ENCODE results near the gene SLC1A2.

The SLC1A2 gene

GRCh38 chr11:35248558-35249323 is 170.6 kb downstream of the SLC1A2 start:
- no peak for TF ChIP-seq CTCF (IDR thresholded peaks at IDR 0.05; ENCODE audit: insufficient read depth, low read length, poor library complexity, severe bottlenecking)
- DNase-seq (ENCODE audit: extremely low read depth, insufficient read length): no peak
- no peaks in the 10 kb centered on the region for H3K27me3 ChIP-seq (replicated peaks; ENCODE audit: control insufficient read depth, insufficient read depth, low read length)
- no peak overlapping the region for H3K4me3 ChIP-seq (replicated peaks; ENCODE audit: low read depth, low read length)
- no peaks in the 10 kb centered on the region for H3K36me3 ChIP-seq (ENCODE audit: control insufficient read depth, insufficient read depth, low read length)

- DNase-seq (ENCODE audit: extremely low read depth, insufficient read length): no peak
- no peak for TF ChIP-seq CTCF (IDR thresholded peaks at IDR 0.05; ENCODE audit: insufficient read depth, low read length, poor library complexity, severe bottlenecking)
- H3K27me3 ChIP-seq (replicated peaks; ENCODE audit: control insufficient read depth, insufficient read depth, low read length): no peaks in the 10 kb centered on the region
- H3K36me3 ChIP-seq (ENCODE audit: control insufficient read depth, insufficient read depth, low read length): no peaks in the 10 kb centered on the region
- H3K4me3 ChIP-seq (replicated peaks; ENCODE audit: low read depth, low read length): no peak overlapping the region
Measured at GRCh38 chr11:35247863-35248262, 171.5 kb downstream of the SLC1A2 start.

GRCh38 chr11:35247428-35247827 is 171.9 kb downstream of the SLC1A2 start:
- Histone ChIP-seq H3K4me3 (replicated peaks; ENCODE audit: low read depth, low read length) (no peak overlapping the region), H3K27me3 (replicated peaks; ENCODE audit: control insufficient read depth, insufficient read depth, low read length) (no peaks in the 10 kb centered on the region), H3K36me3 (ENCODE audit: control insufficient read depth, insufficient read depth, low read length) (no peaks in the 10 kb centered on the region)
- no peak for TF ChIP-seq CTCF (IDR thresholded peaks at IDR 0.05; ENCODE audit: insufficient read depth, low read length, poor library complexity, severe bottlenecking)
- DNase-seq (ENCODE audit: extremely low read depth, insufficient read length): no peak

GRCh38 chr11:35246745-35247144 is 172.6 kb downstream of the SLC1A2 start:
- Histone ChIP-seq H3K4me3 (replicated peaks; ENCODE audit: low read depth, low read length) (no peak overlapping the region), H3K27me3 (replicated peaks; ENCODE audit: control insufficient read depth, insufficient read depth, low read length) (no peaks in the 10 kb centered on the region), H3K36me3 (ENCODE audit: control insufficient read depth, insufficient read depth, low read length) (no peaks in the 10 kb centered on the region)
- DNase-seq (ENCODE audit: extremely low read depth, insufficient read length): no peak
- no peak for TF ChIP-seq CTCF (IDR thresholded peaks at IDR 0.05; ENCODE audit: insufficient read depth, low read length, poor library complexity, severe bottlenecking)

- H3K27me3 ChIP-seq (replicated peaks; ENCODE audit: control insufficient read depth, insufficient read depth, low read length): no peaks in the 10 kb centered on the region
- no peak for TF ChIP-seq CTCF (IDR thresholded peaks at IDR 0.05; ENCODE audit: insufficient read depth, low read length, poor library complexity, severe bottlenecking)
- H3K36me3 ChIP-seq (ENCODE audit: control insufficient read depth, insufficient read depth, low read length): no peaks in the 10 kb centered on the region
- H3K4me3 ChIP-seq (replicated peaks; ENCODE audit: low read depth, low read length): no peak overlapping the region
- DNase-seq (ENCODE audit: extremely low read depth, insufficient read length): no peak
Measured at GRCh38 chr11:35245786-35246185, 173.6 kb downstream of the SLC1A2 start.

GRCh38 chr11:35245056-35245455 is 174.3 kb downstream of the SLC1A2 start:
- no peak overlapping the region for H3K4me3 ChIP-seq (replicated peaks; ENCODE audit: low read depth, low read length)
- TF ChIP-seq CTCF (IDR thresholded peaks at IDR 0.05; ENCODE audit: insufficient read depth, low read length, poor library complexity, severe bottlenecking): no peak
- DNase-seq (ENCODE audit: extremely low read depth, insufficient read length): no peak
- H3K27me3 ChIP-seq (replicated peaks; ENCODE audit: control insufficient read depth, insufficient read depth, low read length): no peaks in the 10 kb centered on the region
- no peaks in the 10 kb centered on the region for H3K36me3 ChIP-seq (ENCODE audit: control insufficient read depth, insufficient read depth, low read length)
